GM10266 (cell line): ENCODE data around the gene OR5K2.

Experiments used
- DNase-seq: peaks from one replicate; pipeline ENCODE4 v3.0.0; 2012; ENCODE audit errors: extremely low spot score
- TF ChIP-seq, protein P1 (sequence below): IDR thresholded peaks from 2 replicates; pipeline ENCODE4 v1.5.1; 2012; ENCODE audit warnings: mild to moderate bottlenecking, low read depth; ENCODE audit not compliant: control insufficient read depth, insufficient read depth; ENCODE audit errors: missing control alignments

The OR5K2 gene

DNA sequence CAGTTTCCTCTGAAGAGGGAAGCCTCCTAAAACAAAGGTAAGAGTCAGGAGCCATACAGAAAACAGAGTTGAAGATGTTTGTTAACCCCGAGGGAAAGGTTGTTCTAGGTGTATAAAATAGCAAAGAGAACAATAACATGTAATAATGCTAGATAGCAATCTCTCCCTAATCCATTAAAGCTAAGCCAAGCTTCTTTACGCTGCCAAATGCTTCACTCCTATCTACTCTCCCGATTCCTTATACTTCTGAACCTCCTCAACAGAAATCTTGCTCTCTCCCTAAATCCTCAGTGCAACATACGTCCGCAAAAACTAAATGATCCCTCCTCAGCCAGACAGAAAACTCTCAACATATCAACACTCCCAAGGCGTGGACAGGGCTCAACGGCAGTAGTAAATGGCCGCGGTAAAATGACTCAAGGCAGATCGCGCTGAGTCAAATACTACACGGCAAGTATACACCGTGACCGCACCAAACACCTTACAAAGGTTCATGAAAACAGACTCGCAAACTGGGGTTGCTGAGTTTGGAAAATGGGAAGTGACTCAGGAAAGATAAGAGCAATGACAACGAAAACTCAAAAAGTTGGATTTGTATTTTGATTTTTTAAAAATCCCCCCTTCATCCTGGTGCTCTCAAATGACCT lies 24.5 kb downstream of the OR5K2 start:
- peak; percentile 40 for DNase-seq
- TF ChIP-seq, protein P1, sequence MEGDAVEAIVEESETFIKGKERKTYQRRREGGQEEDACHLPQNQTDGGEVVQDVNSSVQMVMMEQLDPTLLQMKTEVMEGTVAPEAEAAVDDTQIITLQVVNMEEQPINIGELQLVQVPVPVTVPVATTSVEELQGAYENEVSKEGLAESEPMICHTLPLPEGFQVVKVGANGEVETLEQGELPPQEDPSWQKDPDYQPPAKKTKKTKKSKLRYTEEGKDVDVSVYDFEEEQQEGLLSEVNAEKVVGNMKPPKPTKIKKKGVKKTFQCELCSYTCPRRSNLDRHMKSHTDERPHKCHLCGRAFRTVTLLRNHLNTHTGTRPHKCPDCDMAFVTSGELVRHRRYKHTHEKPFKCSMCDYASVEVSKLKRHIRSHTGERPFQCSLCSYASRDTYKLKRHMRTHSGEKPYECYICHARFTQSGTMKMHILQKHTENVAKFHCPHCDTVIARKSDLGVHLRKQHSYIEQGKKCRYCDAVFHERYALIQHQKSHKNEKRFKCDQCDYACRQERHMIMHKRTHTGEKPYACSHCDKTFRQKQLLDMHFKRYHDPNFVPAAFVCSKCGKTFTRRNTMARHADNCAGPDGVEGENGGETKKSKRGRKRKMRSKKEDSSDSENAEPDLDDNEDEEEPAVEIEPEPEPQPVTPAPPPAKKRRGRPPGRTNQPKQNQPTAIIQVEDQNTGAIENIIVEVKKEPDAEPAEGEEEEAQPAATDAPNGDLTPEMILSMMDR = no peak

GRCh38 chr3:98522544-98523281 lies 25.2 kb downstream of the OR5K2 start, which contains the start of gene CLDND1:
Gene CLDND1 (minus strand): TSS chr3:98522902. CDS start chr3:98521424, 1,478 bp downstream.
- TF ChIP-seq, protein P1 = no peak
- DNase-seq = peak; percentile 88

- DNase-seq = peak; percentile 36
- TF ChIP-seq, protein P1 = no peak
These were observed 28.0 kb downstream of the OR5K2 start for GRCh38 chr3:98525494-98525893.

- TF ChIP-seq, protein P1 = no peak
- no peak for DNase-seq
These were observed 31.2 kb downstream of the OR5K2 start for GRCh38 chr3:98528474-98529346.

GRCh38 chr3:98529856-98530459 lies 32.5 kb downstream of the OR5K2 start:
- DNase-seq = no peak
- TF ChIP-seq, protein P1 = no peak

DNA sequence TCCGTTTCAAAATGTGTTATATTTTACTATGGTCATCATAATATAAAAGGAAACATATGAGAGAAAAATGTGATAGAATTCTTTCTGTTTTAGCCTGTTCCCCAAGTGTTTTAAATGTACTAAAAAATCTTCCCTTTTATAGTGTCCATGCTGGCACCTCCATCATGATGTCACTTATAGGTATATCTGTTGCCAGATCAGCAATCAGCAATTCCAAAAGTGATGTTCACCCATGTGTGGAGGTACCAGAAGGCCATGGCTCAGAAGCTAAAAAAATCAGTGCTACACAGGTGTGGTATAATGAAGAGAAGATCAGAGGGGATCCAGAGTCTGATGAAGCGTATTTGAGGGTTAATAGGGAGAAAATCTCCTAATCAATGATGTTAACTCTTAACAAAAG lies 33.2 kb downstream of the OR5K2 start:
- TF ChIP-seq, protein P1 = no peak
- no peak for DNase-seq
